Fibroblast of villous mesenchyme (primary cell): ENCODE results near the gene FAF1. TPM values are rescaled to one million over a fixed set of nuclear protein-coding genes. Genes with fewer than 3 reads are reported as not detected.
A peak's percentile ranks its signal among the peaks of the same experiment; 100 is the strongest.

Experiments
- DNase-seq: peaks from one replicate; pipeline ENCODE4 v3.0.0-alpha.2; 2010; ENCODE audit warnings: low read depth
- H3K4me3 ChIP-seq: 2 replicates; pipeline ENCODE4 v1.5.1; 2011; ENCODE audit warnings: low read depth, mild to moderate bottlenecking, low read length
- CTCF ChIP-seq: IDR thresholded peaks from 2 replicates; pipeline ENCODE4 v1.5.1; 2012; ENCODE audit warnings: low read depth, mild to moderate bottlenecking, low read length; ENCODE audit not compliant: insufficient read depth
- total RNA-seq: library from RNA; depleted of rRNA; stranded (reverse); fragments of >200 nt; gene quantifications from 2 replicates; pipeline ENCODE4 v1.2.3, GENCODE V29; 2012

The FAF1 gene
- total RNA-seq, 1 donor, result 55.7 TPM

DNA sequence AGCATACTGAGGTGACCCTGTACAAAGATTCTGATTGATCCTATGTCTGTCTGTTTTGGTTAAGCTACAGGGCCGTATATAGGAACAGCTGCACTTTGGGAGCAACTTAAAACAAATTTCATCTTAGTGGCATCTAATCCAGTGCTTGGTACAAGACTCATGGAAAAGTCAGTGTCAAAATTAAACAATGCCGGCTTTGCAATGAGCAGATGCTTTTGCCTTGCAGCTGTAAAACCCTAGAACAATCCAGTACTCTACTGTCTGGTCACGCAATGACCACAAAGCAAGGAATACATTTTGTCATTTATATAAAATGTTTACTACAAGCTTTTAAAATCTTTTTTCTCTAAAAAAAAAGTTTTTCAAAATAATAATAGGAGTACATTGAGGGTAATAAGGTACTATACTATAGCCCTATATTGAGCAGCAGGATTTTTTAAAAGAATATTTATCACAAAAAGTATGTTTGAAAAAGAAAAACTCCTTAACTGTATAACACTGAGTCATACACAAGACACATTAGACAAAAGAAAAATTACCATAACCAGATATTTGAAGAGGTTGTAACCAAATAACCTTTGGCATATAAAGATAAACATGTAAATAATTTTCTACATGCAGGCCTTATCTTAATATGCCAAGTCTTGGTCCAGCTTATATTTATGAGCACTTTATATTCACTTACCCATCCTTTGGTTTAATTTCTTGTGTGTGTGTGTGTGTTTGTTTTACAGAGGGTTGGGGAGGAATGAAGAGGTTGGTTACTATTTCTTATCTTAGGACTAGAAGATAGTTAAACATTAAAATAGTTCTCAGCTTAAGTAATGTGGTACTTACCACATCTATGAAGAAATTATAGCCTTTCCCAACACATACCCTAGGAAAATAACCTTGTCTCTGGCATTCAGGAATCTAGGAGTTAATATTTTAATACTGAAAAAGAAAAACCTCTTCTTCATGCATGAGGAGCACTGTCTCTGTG lies 262.3 kb downstream of the FAF1 start:
- TF ChIP-seq CTCF, result no peak
- no peak overlapping the region for H3K4me3 ChIP-seq
- DNase-seq, result peak; percentile 68

DNA sequence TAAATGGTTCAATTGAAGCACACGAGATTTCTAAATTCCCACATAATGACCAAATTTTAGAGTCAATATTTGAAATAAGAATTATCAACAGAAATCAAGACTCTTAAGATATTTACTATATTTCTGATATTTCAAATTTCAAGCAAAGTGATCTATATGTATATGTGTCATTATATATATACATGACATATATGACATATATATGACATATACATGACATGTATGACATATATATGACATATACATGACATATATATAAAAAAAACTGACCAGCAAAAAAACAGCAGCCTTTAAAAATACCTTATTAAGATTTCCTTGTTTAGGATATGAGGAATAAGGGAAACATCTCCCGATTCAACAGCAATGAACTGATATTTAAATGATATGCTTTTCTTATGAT lies 266.2 kb downstream of the FAF1 start:
- H3K4me3 ChIP-seq, result no peak overlapping the region
- DNase-seq, result no peak
- no peak for TF ChIP-seq CTCF

- no peak for DNase-seq
- peak; percentile 21 for TF ChIP-seq CTCF
- no peak overlapping the region for H3K4me3 ChIP-seq
Observed at GRCh38 chr1:50684185-50684584, 275.9 kb downstream of the FAF1 start.

DNA sequence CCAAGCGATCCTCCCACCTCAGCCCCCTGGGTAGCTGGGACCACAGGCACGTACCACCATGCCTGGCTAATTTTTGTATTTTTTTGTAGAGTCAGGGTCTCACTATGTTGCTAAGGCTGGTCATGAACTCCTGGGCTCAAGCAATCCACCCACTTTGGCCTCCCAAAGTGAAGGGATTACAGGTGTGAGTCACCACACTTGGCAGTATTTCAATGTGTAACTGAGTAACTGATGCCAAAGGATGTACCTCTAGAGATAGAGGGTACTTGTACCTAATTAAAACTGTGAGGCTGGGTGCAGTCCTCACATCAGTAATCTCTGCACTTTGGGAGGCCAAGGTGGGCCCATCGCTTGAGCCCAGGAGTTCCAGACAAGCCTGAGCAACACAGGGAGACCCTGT lies 278.1 kb downstream of the FAF1 start:
- H3K4me3 ChIP-seq, result no peak overlapping the region
- DNase-seq, result no peak
- TF ChIP-seq CTCF, result no peak

GRCh38 chr1:50667710-50668356 lies 292.2 kb downstream of the FAF1 start:
- TF ChIP-seq CTCF, result no peak
- no peak for DNase-seq
- no peak overlapping the region for H3K4me3 ChIP-seq

GRCh38 chr1:50667272-50667671 lies 292.8 kb downstream of the FAF1 start:
- no peak for DNase-seq
- no peak overlapping the region for H3K4me3 ChIP-seq
- TF ChIP-seq CTCF, result no peak
